Stomach (tissue), 9 donors: ENCODE results near the gene PAX5. TPM values are rescaled to one million over a fixed set of nuclear protein-coding genes. Genes with fewer than 3 reads are reported as not detected.
A peak's percentile ranks its signal among the peaks of the same experiment; 100 is the strongest.

Experiments used
- DNase-seq, 2 donors: peaks; one replicate each; pipeline versions ENCODE4 v3.0.0 to v3.0.0-alpha.2; 2013 to 2019
- H3K27ac ChIP-seq, 5 donors: fragments of 200-600 bp in 4 of 5; sonication (generic) in 4 of 5; one replicate each; pipeline ENCODE4 v1.5.1; 2013 to 2019; ENCODE audit warnings: mild to moderate bottlenecking in 1 of 5, moderate library complexity in 1 of 5
- H3K27me3 ChIP-seq, 3 donors: fragments of 200-600 bp; sonication (generic); one replicate each; pipeline ENCODE4 v1.5.1; 2017 to 2019; ENCODE audit warnings: mixed run types in 1 of 3
- H3K36me3 ChIP-seq, 4 donors: fragments of 200-600 bp; sonication (generic); 1 replicate in 3 of 4; 2 replicates in 1 of 4; pipeline ENCODE4 v1.5.1; 2016 to 2019
- H3K4me1 ChIP-seq, 4 donors: fragments of 200-600 bp; sonication (generic); one replicate each; pipeline ENCODE4 v1.5.1; 2016 to 2019
- H3K4me3 ChIP-seq, 4 donors: fragments of 200-600 bp; sonication (generic) in 3 of 4; one replicate each; pipeline ENCODE4 v1.5.1; 2016 to 2019; ENCODE audit warnings: mild to moderate bottlenecking in 1 of 4
- H3K9me3 ChIP-seq, 4 donors: fragments of 200-600 bp; sonication (generic); one replicate each; pipeline ENCODE4 v1.5.1; 2016 to 2019
- CTCF ChIP-seq, 7 experiments: fragments of 450-650 bp in 4 of 7; fragments of 200-600 bp in 3 of 7; sonication (generic) in 3 of 7; IDR thresholded peaks; one replicate each; pipeline ENCODE4 v1.5.1; 2016 to 2019; ENCODE audit warnings: antibody characterized with exemption in 7 of 7, control low read depth in 2 of 7, mild to moderate bottlenecking in 1 of 7
- EP300 ChIP-seq: sonication (generic); formaldehyde crosslinking; IDR thresholded peaks from one replicate; pipeline ENCODE4 v1.6.1; 2017; ENCODE audit warnings: antibody characterized with exemption
- POLR2A ChIP-seq, 4 donors: fragments of 450-650 bp; IDR thresholded peaks; one replicate each; pipeline ENCODE4 v1.6.1; 2016; ENCODE audit warnings: antibody characterized with exemption in 4 of 4, control low read depth in 2 of 4, mild to moderate bottlenecking in 1 of 4, moderate library complexity in 1 of 4
- POLR2AphosphoS5 ChIP-seq, 3 donors: sonication (generic); formaldehyde crosslinking; IDR thresholded peaks; one replicate each; pipeline ENCODE4 v1.6.1; 2016; ENCODE audit warnings: antibody characterized with exemption in 3 of 3
- WGBS, 5 donors: extraction: QIAGEN DNeasy Blood & Tissue Kit in 3 of 5; methylation state at CpG; one replicate each; pipeline versions ENCODE4 v1.1.5 to v1.1.7; 2013 to 2018; 5-methylcytosine and 5-hydroxymethylcytosine counted together
- intact Hi-C: fragments of 100-400 bp; cut with DNase I; formaldehyde crosslinking; loops from one replicate; pipeline ENCODE4 v1.15.1; 2023; ENCODE audit warnings: low total_unique reads
- polyA plus RNA-seq, 3 donors: library from polyadenylated mRNA; stranded (reverse); fragments of 200-250 nt; gene quantifications; one replicate each; pipeline ENCODE4 v1.2.3, GENCODE V29; 2013
- total RNA-seq, 5 donors: library from RNA; depleted of rRNA; stranded (reverse); fragments of >200 nt; gene quantifications; one replicate each; pipeline versions ENCODE4 v1.1.0 to v1.2.3, GENCODE V29; 2014 to 2016
- donor health status: healthy with polysubstance abuse.
- donor health status: Bipolar disorder and iron deficiency.
- donor health status: healthy.

PAX5 gene
- total and polyA plus RNA-seq, 8 donors, result 0.43 to 1.3 TPM; not detected in 6

DNA sequence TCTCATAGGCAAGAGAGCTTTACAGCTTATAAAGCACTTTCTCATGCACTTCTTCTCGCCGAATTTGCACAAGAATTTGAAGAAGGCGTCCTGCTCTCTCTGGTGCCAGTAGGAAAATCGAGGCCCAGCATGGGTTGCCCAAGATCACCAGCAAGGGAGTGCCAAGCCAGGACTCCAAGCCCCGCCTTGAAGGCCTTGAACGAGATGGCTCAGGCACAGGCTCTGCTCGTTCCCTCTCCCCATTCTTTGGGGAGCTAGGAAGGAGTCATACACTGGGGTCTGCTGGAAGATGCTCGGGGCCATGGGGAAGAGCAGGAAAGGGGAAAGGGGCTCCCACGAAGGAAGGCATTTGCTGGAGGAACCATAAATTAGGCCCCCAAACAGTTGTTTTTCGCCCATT is 46.7 kb downstream of the PAX5 start:
- no peaks in the 10 kb centered on the region for H3K36me3 ChIP-seq
- no peak for TF ChIP-seq POLR2A (IDR thresholded peaks at IDR 0.05)
- TF ChIP-seq CTCF (IDR thresholded peaks at IDR 0.05), result no peak
- TF ChIP-seq EP300, result no peak
- TF ChIP-seq POLR2AphosphoS5 (IDR thresholded peaks at IDR 0.05), result no peak
- WGBS, 5 donors, result 22 to 36% (median 26%) methylated on average over 9 to 10 of the region's 10 CpGs
- peaks cover 5 to 27% (median 20%) of the 10 kb centered on the region in 4 donors for H3K4me1 ChIP-seq
- peaks cover 3 to 100% (median 51%) of the 10 kb centered on the region in 3 donors for H3K27me3 ChIP-seq
- intact Hi-C loops, result no loop called here
- H3K27ac ChIP-seq, result no peak overlapping the region
- no peak for DNase-seq
- H3K9me3 ChIP-seq, result peaks cover 5 to 23% (median 16%) of the 10 kb centered on the region in 4 donors
- no peak overlapping the region for H3K4me3 ChIP-seq

DNA sequence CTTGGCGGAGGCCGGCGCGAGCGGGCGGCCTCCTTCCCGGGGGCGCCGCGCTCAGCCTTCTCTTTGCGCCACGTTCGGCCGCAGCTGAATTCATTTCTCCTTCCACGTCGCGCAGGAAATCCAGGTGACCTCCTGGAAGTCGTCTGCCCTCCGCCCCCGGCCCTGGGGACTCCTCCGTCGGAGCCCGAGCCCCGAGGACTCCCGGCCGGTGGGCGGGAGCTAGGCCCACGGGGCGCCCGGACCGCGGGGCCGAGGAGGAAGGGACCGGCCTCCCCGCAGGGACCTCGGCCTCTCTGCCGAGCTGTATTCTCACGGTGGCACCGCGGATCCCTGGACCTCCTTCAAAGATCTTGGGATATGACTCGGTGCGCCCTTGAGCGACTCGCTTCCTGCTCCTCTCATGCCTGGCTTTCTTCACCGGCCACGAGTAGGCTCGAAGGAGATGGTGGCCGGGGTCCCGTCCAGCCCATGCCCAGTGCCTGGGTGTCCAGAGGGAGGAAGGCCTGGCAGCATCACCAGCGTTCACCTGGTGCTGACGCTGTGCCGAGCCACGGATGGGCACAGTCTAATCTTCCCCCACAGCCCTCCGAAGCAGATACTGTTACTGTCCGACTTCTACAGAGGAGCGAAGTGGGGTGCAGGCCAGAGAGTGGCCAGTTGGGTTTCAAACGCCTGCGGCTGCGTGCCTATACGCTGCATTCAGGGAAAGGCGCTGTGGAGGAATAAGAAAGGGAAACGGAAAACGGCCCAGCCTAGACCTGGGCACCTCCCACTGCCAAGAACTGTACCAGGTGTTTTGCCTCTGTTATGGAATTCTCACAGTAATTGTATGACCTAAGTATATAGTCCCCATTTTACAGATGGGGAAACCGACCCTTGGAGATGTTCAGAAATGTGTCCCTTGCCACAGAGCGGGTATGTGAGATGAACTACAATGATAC is 47.3 kb downstream of the PAX5 start:
- no peak overlapping the region for H3K27ac ChIP-seq
- intact Hi-C loops, result no loop called here
- no peak for TF ChIP-seq POLR2AphosphoS5 (IDR thresholded peaks at IDR 0.05)
- no peak for TF ChIP-seq POLR2A (IDR thresholded peaks at IDR 0.05)
- TF ChIP-seq EP300, result no peak
- no peak for TF ChIP-seq CTCF (IDR thresholded peaks at IDR 0.05)
- H3K27me3 ChIP-seq, result peaks cover 3 to 100% (median 50%) of the 10 kb centered on the region in 3 donors
- no peaks in the 10 kb centered on the region for H3K36me3 ChIP-seq
- 3 to 10% (median 6%) methylated on average over 45 to 65 of the region's 65 CpGs for WGBS, 5 donors
- peak overlapping the region; percentile 20 to 50 (median 34) for H3K4me3 ChIP-seq
- peaks cover 5 to 27% (median 20%) of the 10 kb centered on the region in 4 donors for H3K4me1 ChIP-seq
- peaks cover 5 to 21% (median 15%) of the 10 kb centered on the region in 4 donors for H3K9me3 ChIP-seq
- DNase-seq, result no peak

- intact Hi-C loops, result no loop called here
Observed at GRCh38 chr9:36985769-36986467, 48.1 kb downstream of the PAX5 start.

More at GRCh38 chr9:36985769-36986467, 48.1 kb downstream of the PAX5 start:
- TF ChIP-seq EP300 (no peak), POLR2A (IDR thresholded peaks at IDR 0.05) (no peak), POLR2AphosphoS5 (IDR thresholded peaks at IDR 0.05) (no peak), CTCF (IDR thresholded peaks at IDR 0.05) (no peak)
- no peak overlapping the region for H3K27ac ChIP-seq
- peak in 1 of 2 donors; percentile 52 for DNase-seq
- 0 to 2% (median 2%) methylated on average over 10 to 70 of the region's 70 CpGs for WGBS, 5 donors
- peaks cover 3 to 98% (median 43%) of the 10 kb centered on the region in 3 donors for H3K27me3 ChIP-seq
- no peaks in the 10 kb centered on the region for H3K36me3 ChIP-seq
- H3K9me3 ChIP-seq, result peaks cover 0 to 13% (median 7%) of the 10 kb centered on the region in 4 donors
- peak overlapping the region; percentile 20 to 50 (median 34) for H3K4me3 ChIP-seq
- H3K4me1 ChIP-seq, result peaks cover 5 to 27% (median 20%) of the 10 kb centered on the region in 4 donors
